GM23338 (cell line): Measurements from ENCODE around the gene TMEM107.

Source experiments
- CREB1 ChIP-seq: fragments of 250-450 bp; sonication (Bioruptor Pico); IDR thresholded peaks from 2 replicates; pipeline ENCODE4 v1.5.0; 2020; ENCODE audit warnings: low read depth, mild to moderate bottlenecking, moderate library complexity
- EZH2 ChIP-seq: fragments of 200-600 bp; sonication (generic); IDR thresholded peaks from one replicate; pipeline ENCODE4 v1.8.0; 2017; ENCODE audit warnings: antibody characterized with exemption, mild to moderate bottlenecking, low read depth; ENCODE audit not compliant: unreplicated experiment
- EZH2phosphoT487 ChIP-seq: fragments of 200-600 bp; sonication (generic); IDR thresholded peaks from one replicate; pipeline ENCODE4 v1.8.1; 2018; ENCODE audit warnings: antibody characterized with exemption; ENCODE audit not compliant: unreplicated experiment
- JUNB ChIP-seq: IDR thresholded peaks from one replicate; pipeline ENCODE4 v1.6.1; 2016; ENCODE audit warnings: antibody characterized with exemption; ENCODE audit not compliant: unreplicated experiment
- NANOG ChIP-seq: IDR thresholded peaks from 2 replicates; pipeline ENCODE4 v1.6.1; 2016; ENCODE audit warnings: antibody characterized with exemption, borderline replicate concordance
- POLR2AphosphoS5 ChIP-seq: IDR thresholded peaks from 2 replicates; pipeline ENCODE4 v1.6.1; 2016; ENCODE audit warnings: antibody characterized with exemption, low read depth
- STAT1 ChIP-seq: IDR thresholded peaks from one replicate; pipeline ENCODE4 v1.6.1; 2016; ENCODE audit warnings: antibody characterized with exemption; ENCODE audit not compliant: unreplicated experiment
- ZNF114 ChIP-seq: fragments of 250-450 bp; sonication (Bioruptor Pico); IDR thresholded peaks from 2 replicates; pipeline ENCODE4 v1.5.0; 2020; ENCODE audit warnings: mild to moderate bottlenecking, moderate library complexity
- ZNF331 ChIP-seq: fragments of 250-450 bp; sonication (Bioruptor Pico); IDR thresholded peaks from 2 replicates; pipeline ENCODE4 v1.5.0; 2020; ENCODE audit warnings: low read depth, mild to moderate bottlenecking, moderate library complexity
- TF ChIP-seq, protein P1 (sequence below), 2 experiments: fragments of 200-600 bp in 1 of 2; sonication (generic) in 1 of 2; conservative IDR thresholded peaks; 2 replicates each; pipeline versions ENCODE4 v1.5.1 to v1.6.1; 2016 to 2017; ENCODE audit warnings: antibody characterized with exemption in 2 of 2, low read depth in 2 of 2, mild to moderate bottlenecking in 2 of 2, moderate library complexity in 1 of 2
- TF ChIP-seq, protein P2 (sequence below): IDR thresholded peaks from 2 replicates; pipeline ENCODE4 v1.6.1; 2016; ENCODE audit warnings: antibody characterized with exemption
- TF ChIP-seq, protein P3 (sequence below): IDR thresholded peaks from one replicate; pipeline ENCODE4 v1.6.1; 2018; ENCODE audit warnings: antibody characterized with exemption; ENCODE audit not compliant: unreplicated experiment

DNA sequence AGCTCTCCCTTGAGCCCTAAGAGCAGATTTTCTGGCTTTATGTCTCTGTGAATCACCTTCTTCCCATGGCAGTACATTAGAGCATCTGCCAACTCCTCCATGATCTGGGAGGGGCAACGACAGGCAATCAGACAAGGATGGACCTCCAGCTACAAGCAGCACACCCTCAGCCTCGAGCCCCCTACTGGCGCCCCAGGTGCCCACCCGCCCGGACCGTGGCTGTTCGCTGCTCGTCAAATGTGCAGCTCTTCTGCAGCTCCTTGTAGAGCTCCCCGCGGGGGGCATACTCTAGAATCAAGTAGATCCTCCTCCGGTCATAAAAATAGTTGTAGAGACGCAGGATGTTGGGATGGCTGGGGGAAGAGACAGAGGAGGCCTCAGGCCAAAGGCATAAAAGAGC is 30.4 kb upstream of the TMEM107 start:
- TF ChIP-seq, protein P1, sequence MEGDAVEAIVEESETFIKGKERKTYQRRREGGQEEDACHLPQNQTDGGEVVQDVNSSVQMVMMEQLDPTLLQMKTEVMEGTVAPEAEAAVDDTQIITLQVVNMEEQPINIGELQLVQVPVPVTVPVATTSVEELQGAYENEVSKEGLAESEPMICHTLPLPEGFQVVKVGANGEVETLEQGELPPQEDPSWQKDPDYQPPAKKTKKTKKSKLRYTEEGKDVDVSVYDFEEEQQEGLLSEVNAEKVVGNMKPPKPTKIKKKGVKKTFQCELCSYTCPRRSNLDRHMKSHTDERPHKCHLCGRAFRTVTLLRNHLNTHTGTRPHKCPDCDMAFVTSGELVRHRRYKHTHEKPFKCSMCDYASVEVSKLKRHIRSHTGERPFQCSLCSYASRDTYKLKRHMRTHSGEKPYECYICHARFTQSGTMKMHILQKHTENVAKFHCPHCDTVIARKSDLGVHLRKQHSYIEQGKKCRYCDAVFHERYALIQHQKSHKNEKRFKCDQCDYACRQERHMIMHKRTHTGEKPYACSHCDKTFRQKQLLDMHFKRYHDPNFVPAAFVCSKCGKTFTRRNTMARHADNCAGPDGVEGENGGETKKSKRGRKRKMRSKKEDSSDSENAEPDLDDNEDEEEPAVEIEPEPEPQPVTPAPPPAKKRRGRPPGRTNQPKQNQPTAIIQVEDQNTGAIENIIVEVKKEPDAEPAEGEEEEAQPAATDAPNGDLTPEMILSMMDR (conservative IDR thresholded peaks at IDR 0.05; ENCODE audit: low read depth in 2 of 2): no peak
- TF ChIP-seq EZH2 (no peak), POLR2AphosphoS5 (no peak), STAT1 (no peak), EZH2phosphoT487 (no peak), JUNB (no peak), CREB1 (no peak), ZNF331 (CRISPR knock-in tag) (no peak), ZNF114 (CRISPR knock-in tag) (no peak), NANOG (no peak)
- TF ChIP-seq, protein P2, sequence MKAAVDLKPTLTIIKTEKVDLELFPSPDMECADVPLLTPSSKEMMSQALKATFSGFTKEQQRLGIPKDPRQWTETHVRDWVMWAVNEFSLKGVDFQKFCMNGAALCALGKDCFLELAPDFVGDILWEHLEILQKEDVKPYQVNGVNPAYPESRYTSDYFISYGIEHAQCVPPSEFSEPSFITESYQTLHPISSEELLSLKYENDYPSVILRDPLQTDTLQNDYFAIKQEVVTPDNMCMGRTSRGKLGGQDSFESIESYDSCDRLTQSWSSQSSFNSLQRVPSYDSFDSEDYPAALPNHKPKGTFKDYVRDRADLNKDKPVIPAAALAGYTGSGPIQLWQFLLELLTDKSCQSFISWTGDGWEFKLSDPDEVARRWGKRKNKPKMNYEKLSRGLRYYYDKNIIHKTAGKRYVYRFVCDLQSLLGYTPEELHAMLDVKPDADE: no peak
- TF ChIP-seq, protein P3, sequence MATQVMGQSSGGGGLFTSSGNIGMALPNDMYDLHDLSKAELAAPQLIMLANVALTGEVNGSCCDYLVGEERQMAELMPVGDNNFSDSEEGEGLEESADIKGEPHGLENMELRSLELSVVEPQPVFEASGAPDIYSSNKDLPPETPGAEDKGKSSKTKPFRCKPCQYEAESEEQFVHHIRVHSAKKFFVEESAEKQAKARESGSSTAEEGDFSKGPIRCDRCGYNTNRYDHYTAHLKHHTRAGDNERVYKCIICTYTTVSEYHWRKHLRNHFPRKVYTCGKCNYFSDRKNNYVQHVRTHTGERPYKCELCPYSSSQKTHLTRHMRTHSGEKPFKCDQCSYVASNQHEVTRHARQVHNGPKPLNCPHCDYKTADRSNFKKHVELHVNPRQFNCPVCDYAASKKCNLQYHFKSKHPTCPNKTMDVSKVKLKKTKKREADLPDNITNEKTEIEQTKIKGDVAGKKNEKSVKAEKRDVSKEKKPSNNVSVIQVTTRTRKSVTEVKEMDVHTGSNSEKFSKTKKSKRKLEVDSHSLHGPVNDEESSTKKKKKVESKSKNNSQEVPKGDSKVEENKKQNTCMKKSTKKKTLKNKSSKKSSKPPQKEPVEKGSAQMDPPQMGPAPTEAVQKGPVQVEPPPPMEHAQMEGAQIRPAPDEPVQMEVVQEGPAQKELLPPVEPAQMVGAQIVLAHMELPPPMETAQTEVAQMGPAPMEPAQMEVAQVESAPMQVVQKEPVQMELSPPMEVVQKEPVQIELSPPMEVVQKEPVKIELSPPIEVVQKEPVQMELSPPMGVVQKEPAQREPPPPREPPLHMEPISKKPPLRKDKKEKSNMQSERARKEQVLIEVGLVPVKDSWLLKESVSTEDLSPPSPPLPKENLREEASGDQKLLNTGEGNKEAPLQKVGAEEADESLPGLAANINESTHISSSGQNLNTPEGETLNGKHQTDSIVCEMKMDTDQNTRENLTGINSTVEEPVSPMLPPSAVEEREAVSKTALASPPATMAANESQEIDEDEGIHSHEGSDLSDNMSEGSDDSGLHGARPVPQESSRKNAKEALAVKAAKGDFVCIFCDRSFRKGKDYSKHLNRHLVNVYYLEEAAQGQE: no peak
